ENCODE measurements around the gene MACROD1. TPM values are rescaled to one million over a fixed set of nuclear protein-coding genes. Genes with fewer than 3 reads are reported as not detected.

The MACROD1 gene
- total and polyA plus RNA-seq, 2 donors (not counting 3 experiments of a cell fraction or from before 2014, with no cell fraction given) = 11.0 to 16.2 TPM

DNA sequence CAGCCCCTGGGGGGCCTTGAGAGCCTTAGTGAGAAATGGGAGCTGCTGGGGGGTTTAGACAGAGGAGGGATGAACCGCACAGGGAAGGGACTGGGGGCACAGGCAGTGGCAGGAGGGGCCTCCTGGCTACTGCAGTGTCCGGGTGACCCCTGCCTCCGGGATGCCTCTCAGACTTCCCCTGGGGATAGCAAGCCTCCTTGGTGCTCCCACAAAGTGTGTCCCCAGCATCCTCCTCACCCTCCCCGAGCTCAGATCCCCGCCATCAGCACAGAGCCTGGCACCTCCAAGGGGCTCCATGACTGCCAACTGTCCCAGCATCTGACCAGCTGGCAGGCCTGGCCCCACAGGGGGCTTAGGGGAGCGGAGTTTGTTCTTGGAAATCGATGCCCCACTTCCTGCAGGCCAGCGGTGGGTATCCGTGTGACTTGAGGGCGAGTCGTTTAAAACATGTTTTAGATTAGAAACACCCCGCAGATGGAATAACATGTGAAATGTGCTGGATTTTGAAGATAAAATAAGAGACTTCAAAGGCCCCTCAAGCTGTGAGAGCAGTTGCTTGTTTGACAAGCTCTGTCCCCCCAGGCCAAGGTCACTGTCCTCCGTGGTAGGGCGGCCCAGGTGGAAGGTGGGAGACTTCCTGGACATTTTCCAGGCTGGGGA, 143.7 kb downstream of the MACROD1 start:
- Histone ChIP-seq H3K27ac (ENCODE audit: insufficient read depth, low read depth, low read length) (no peak overlapping the region), H3K36me3 (ENCODE audit: control insufficient read depth in 2 of 2, extremely low read depth in 1 of 2, insufficient read depth in 2 of 2, low read length in 2 of 2) (no peaks in the 10 kb centered on the region), H3K4me2 (ENCODE audit: insufficient read depth, low read length) (no peak overlapping the region), H3K4me3 (replicated peaks in 1 of 3; ENCODE audit: insufficient read depth in 1 of 3, low read depth in 1 of 3, low read length in 3 of 3) (no peak overlapping the region), H3K9me3 (replicated peaks; ENCODE audit: control insufficient read depth, insufficient read depth, low read length) (no peaks in the 10 kb centered on the region), H3K9me1 (replicated peaks; ENCODE audit: control insufficient read depth, extremely low read depth, insufficient read depth, low read length) (no peaks in the 10 kb centered on the region), H3K9ac (replicated peaks; ENCODE audit: extremely low read depth, insufficient read depth, low read length) (no peak overlapping the region), H3K4me1 (ENCODE audit: control insufficient read depth, extremely low read depth, insufficient read depth, low read length) (no peaks in the 10 kb centered on the region), H2AFZ (ENCODE audit: low read depth, low read length) (no peak overlapping the region), H4K20me1 (replicated peaks; ENCODE audit: control insufficient read depth, extremely low read depth, insufficient read depth, low read length) (no peaks in the 10 kb centered on the region), H3K79me2 (ENCODE audit: control insufficient read depth, insufficient read depth, low read length) (no peaks in the 10 kb centered on the region), H3K27me3 (ENCODE audit: control insufficient read depth in 2 of 2, insufficient read depth in 2 of 2, low read length in 2 of 2) (no peaks in the 10 kb centered on the region)
- DNase-seq (ENCODE audit: low read depth, low spot score) (no peak), FAIRE-seq (no peak)
- POLR2A ChIA-PET = interaction anchor here (0.6 kb wide), 1 partner anchor 49 kb away, joined by 4 read pairs; no protein-coding TSS in a partner anchor
- intact Hi-C loops (cut with micrococcal nuclease) (no loop called here), dilution Hi-C loops (cut with MboI; ENCODE audit: extremely low pct_ligation_motif_present, low sequenced_read_pairs) (no loop called here)
- BruUV-seq (replicated peaks) = no TSS peak
- CTCF ChIA-PET = interaction anchor here (0.8 to 1.2 kb wide), 4 partner anchors 8 to 27 kb away, joined by 3 to 6 read pairs (median 3); no protein-coding TSS in a partner anchor
- TF ChIP-seq POLR2A (IDR thresholded peaks at IDR 0.05; ENCODE audit: low read depth, low read length) (no peak), MYC (IDR thresholded peaks at IDR 0.05; ENCODE audit: low read depth, low read length) (no peak)

DNA sequence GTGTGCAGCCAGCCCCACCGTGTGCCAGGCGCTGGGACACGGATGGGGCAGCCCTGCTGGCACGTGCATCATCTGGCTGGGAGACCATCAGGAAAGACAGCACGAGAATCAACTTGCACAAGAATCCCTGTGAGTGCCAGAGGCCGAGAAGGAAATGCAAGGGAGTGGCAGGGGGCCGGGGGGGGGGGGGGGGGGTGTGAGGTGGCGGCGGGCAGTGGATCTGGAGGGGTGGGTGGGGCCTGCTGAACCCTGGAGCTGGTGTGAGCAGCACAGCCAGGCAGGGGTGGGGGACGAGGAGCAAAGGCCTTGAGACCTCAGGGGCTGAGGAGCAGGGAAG, 144.2 kb downstream of the MACROD1 start:
- H3K9me1 ChIP-seq (replicated peaks; ENCODE audit: control insufficient read depth, extremely low read depth, insufficient read depth, low read length) = no peaks in the 10 kb centered on the region
- no peaks in the 10 kb centered on the region for H3K4me1 ChIP-seq (ENCODE audit: control insufficient read depth, extremely low read depth, insufficient read depth, low read length)
- no peak overlapping the region for H3K4me3 ChIP-seq (replicated peaks in 1 of 3; ENCODE audit: insufficient read depth in 1 of 3, low read depth in 1 of 3, low read length in 3 of 3)
- TF ChIP-seq CTCF (IDR thresholded peaks at IDR 0.05; ENCODE audit: extremely low read depth in 1 of 2, insufficient read depth in 1 of 2, low read depth in 1 of 2, low read length in 2 of 2) (no peak), JUN (IDR thresholded peaks at IDR 0.05; ENCODE audit: borderline replicate concordance, insufficient read depth, insufficient read length, low read depth) (no peak), POLR2AphosphoS5 (IDR thresholded peaks at IDR 0.05; ENCODE audit: insufficient read depth, low read depth, low read length) (no peak), FOS (IDR thresholded peaks at IDR 0.05; ENCODE audit: borderline replicate concordance, insufficient read depth, low read length) (no peak), EZH2 (IDR thresholded peaks at IDR 0.05; ENCODE audit: borderline replicate concordance, low read depth, low read length, severe bottlenecking) (no peak), MAX (IDR thresholded peaks at IDR 0.05; ENCODE audit: insufficient read depth, insufficient read length) (no peak), GATA2 (IDR thresholded peaks at IDR 0.05; ENCODE audit: insufficient read depth, insufficient read length, low read depth, low read length) (no peak), POLR2A (IDR thresholded peaks at IDR 0.05; ENCODE audit: low read depth, low read length) (no peak), MYC (IDR thresholded peaks at IDR 0.05; ENCODE audit: low read depth, low read length) (no peak)
- no peaks in the 10 kb centered on the region for H3K79me2 ChIP-seq (ENCODE audit: control insufficient read depth, insufficient read depth, low read length)
- no peak overlapping the region for H3K9ac ChIP-seq (replicated peaks; ENCODE audit: extremely low read depth, insufficient read depth, low read length)
- H3K9me3 ChIP-seq (replicated peaks; ENCODE audit: control insufficient read depth, insufficient read depth, low read length) = no peaks in the 10 kb centered on the region
- H3K27ac ChIP-seq (ENCODE audit: insufficient read depth, low read depth, low read length) = no peak overlapping the region
- dilution Hi-C loops (cut with MboI; ENCODE audit: extremely low pct_ligation_motif_present, low sequenced_read_pairs) (no loop called here), intact Hi-C loops (cut with micrococcal nuclease) (no loop called here)
- H3K4me2 ChIP-seq (ENCODE audit: insufficient read depth, low read length) = no peak overlapping the region
- POLR2A ChIA-PET = no interaction called here
- H2AFZ ChIP-seq (ENCODE audit: low read depth, low read length) = no peak overlapping the region
- FAIRE-seq = no peak
- no peaks in the 10 kb centered on the region for H3K27me3 ChIP-seq (ENCODE audit: control insufficient read depth in 2 of 2, insufficient read depth in 2 of 2, low read length in 2 of 2)
- no peaks in the 10 kb centered on the region for H4K20me1 ChIP-seq (replicated peaks; ENCODE audit: control insufficient read depth, extremely low read depth, insufficient read depth, low read length)
- DNase-seq (ENCODE audit: low read depth, low spot score) = no peak
- no TSS peak for BruUV-seq (replicated peaks)
- H3K36me3 ChIP-seq (ENCODE audit: control insufficient read depth in 2 of 2, extremely low read depth in 1 of 2, insufficient read depth in 2 of 2, low read length in 2 of 2) = no peaks in the 10 kb centered on the region
- CTCF ChIA-PET = interaction anchor here (1.2 kb wide), 2 partner anchors 14 to 27 kb away, joined by 3 to 6 read pairs; no protein-coding TSS in a partner anchor

Data from endothelial cell of umbilical vein (primary cell).